NT2/D1 (cell line): ENCODE measurements around the gene KIF16B.

Experiments
- SUZ12 ChIP-seq: IDR thresholded peaks from 2 replicates; pipeline ENCODE4 v1.6.1; 2011; ENCODE audit not compliant: insufficient read length, insufficient read depth; ENCODE audit errors: extremely low read depth
- YY1 ChIP-seq: IDR thresholded peaks from 2 replicates; pipeline ENCODE4 v1.6.1; 2011; ENCODE audit not compliant: insufficient read length, insufficient read depth
- ZNF274 ChIP-seq: IDR thresholded peaks from 2 replicates; pipeline ENCODE4 v1.6.1; 2011; ENCODE audit warnings: mild to moderate bottlenecking, low read depth, low read length

DNA sequence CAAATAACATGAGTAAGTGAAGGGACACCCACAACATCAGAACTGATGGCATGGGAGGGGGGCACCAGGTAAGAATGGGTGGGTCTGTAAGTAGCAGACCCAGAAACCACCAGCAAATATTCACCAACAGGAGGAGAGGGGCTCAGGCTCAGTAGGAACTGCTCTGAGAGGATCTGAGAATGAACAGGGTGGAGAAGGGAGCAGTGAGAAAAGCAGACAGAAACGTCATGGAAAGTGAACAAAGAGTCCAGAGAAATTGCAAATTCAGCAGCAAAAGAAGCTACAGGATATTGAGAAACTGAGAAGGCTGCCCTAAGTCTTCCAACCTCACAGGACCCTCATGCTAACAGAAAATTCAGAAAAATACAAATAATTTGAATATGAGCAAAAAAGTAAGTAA, 121.3 kb downstream of the KIF16B start:
- TF ChIP-seq YY1 (no peak), ZNF274 (no peak), SUZ12 (no peak)
